Right lobe of liver (tissue), 6 donors: ENCODE measurements around the gene SHANK2. TPM values are rescaled to one million over a fixed set of nuclear protein-coding genes. Genes with fewer than 3 reads are reported as not detected.

Source experiments
- ATAC-seq, 4 donors: fragments of 200-7000 bp; cut with Tn5 transposase; one replicate each; pipeline ENCODE4 v1.9.1; 2020; ENCODE audit warnings: mild to moderate bottlenecking in 4 of 4, moderate library complexity in 4 of 4
- DNase-seq, 3 donors: peaks; one replicate each; pipeline ENCODE4 v3.0.0-alpha.2; 2020
- H3K27ac ChIP-seq, 3 donors: fragments of 200-600 bp; one replicate each; pipeline ENCODE4 v1.8.0; 2022
- H3K27me3 ChIP-seq, 2 donors: fragments of 200-600 bp; one replicate each; pipeline ENCODE4 v1.8.0; 2022
- H3K36me3 ChIP-seq, 4 donors: fragments of 200-600 bp; sonication (generic) in 1 of 4; one replicate each; pipeline versions ENCODE4 v1.5.1 to v1.8.0; 2017 to 2022; ENCODE audit warnings: control low read depth in 1 of 4
- H3K4me1 ChIP-seq, 4 donors: fragments of 200-600 bp; sonication (generic) in 1 of 4; one replicate each; pipeline versions ENCODE4 v1.5.1 to v1.8.0; 2017 to 2022; ENCODE audit warnings: control low read depth in 1 of 4
- H3K4me3 ChIP-seq, 3 donors: fragments of 200-600 bp; one replicate each; pipeline ENCODE4 v1.8.0; 2022
- H3K9me3 ChIP-seq, 4 donors: fragments of 200-600 bp; sonication (generic) in 1 of 4; one replicate each; pipeline versions ENCODE4 v1.5.1 to v1.8.0; 2017 to 2022; ENCODE audit warnings: control low read depth in 1 of 4
- CTCF ChIP-seq, 4 donors: fragments of 200-600 bp in 3 of 4; fragments of 450-650 bp in 1 of 4; IDR thresholded peaks; one replicate each; pipeline versions ENCODE4 v1.5.1 to v1.8.0; 2016 to 2022; ENCODE audit warnings: antibody characterized with exemption in 4 of 4, mild to moderate bottlenecking in 2 of 4
- POLR2A ChIP-seq: fragments of 450-650 bp; IDR thresholded peaks from one replicate; pipeline ENCODE4 v1.6.1; 2017; ENCODE audit warnings: antibody characterized with exemption, mild to moderate bottlenecking
- WGBS: methylation state at CpG from one replicate; pipeline ENCODE4 v1.1.6; 2018; ENCODE audit warnings: low coverage, low lambda C conversion rate; ENCODE audit not compliant: insufficient coverage; ENCODE audit errors: missing lambda C conversion rate; 5-methylcytosine and 5-hydroxymethylcytosine counted together
- intact Hi-C, 2 donors: fragments of 100-400 bp; cut with DNase I; formaldehyde crosslinking; loops; one replicate each; pipeline versions ENCODE4 v1.11.2 to v1.14.1; 2022
- total RNA-seq, 6 experiments: library from RNA; depleted of rRNA in 2 of 6; stranded (reverse); fragments of >200 nt in 2 of 6; fragmentation: NEBNext Ultra II Directional in 3 of 6; extraction: Animal tissue kit (Norgen Biotek cat#: 25700) in 3 of 6; gene quantifications; one replicate each; pipeline versions ENCODE4 v1.1.0 to v1.2.4, GENCODE V29; 2016 to 2023
- donor health status: DM: no; HTN: yes; CAD: no.
- donor health status: DM: no; HTN: no; CAD: no.
- donor health status: DM: no; HTN: no; CAD: no.
- donor health status: DM: no; HTN: yes; CAD: no.
- donor health status: DM: no; HTN: yes; CAD: no.

The SHANK2 gene
- total RNA-seq, 6 experiments from 2014 or later = 21.9 to 50.3 (median 30.9) TPM

GRCh38 chr11:71222318-71223080 is 29.9 kb downstream of the SHANK2 start:
- H3K9me3 ChIP-seq = no peaks in the 10 kb centered on the region
- no peak overlapping the region for H3K27ac ChIP-seq
- intact Hi-C loops = no loop called here
- no peak overlapping the region for H3K4me3 ChIP-seq
- peaks cover 0 to 4% (median 0%) of the 10 kb centered on the region in 4 donors for H3K4me1 ChIP-seq
- peak in 1 of 3 donors; percentile 40 for DNase-seq
- 95% methylated on average over 7 of the region's 22 CpGs for WGBS
- no peak for ATAC-seq
- peaks cover 0 to 14% (median 3%) of the 10 kb centered on the region in 4 donors for H3K36me3 ChIP-seq
- TF ChIP-seq POLR2A = no peak
- TF ChIP-seq CTCF (IDR thresholded peaks at IDR 0.05) = no peak
- H3K27me3 ChIP-seq = no peaks in the 10 kb centered on the region

- intact Hi-C loops = no loop called here
- Histone ChIP-seq H3K27me3 (no peaks in the 10 kb centered on the region), H3K27ac (no peak overlapping the region), H3K9me3 (no peaks in the 10 kb centered on the region), H3K36me3 (peaks cover 0 to 14% (median 3%) of the 10 kb centered on the region in 4 donors), H3K4me1 (peaks cover 0 to 5% (median 0%) of the 10 kb centered on the region in 4 donors), H3K4me3 (no peak overlapping the region)
- DNase-seq = peak in 1 of 3 donors; percentile 31
- WGBS = no CpG with 5 or more reads among the region's 10 CpGs
- TF ChIP-seq CTCF (IDR thresholded peaks at IDR 0.05) (no peak), POLR2A (no peak)
- ATAC-seq = no peak
Observed at GRCh38 chr11:71221821-71222220, 30.6 kb downstream of the SHANK2 start.

GRCh38 chr11:71221201-71221600 is 31.2 kb downstream of the SHANK2 start:
- Histone ChIP-seq H3K27ac (no peak overlapping the region), H3K4me1 (peaks cover 0 to 5% (median 0%) of the 10 kb centered on the region in 4 donors), H3K36me3 (peaks cover 0 to 14% (median 3%) of the 10 kb centered on the region in 4 donors), H3K27me3 (no peaks in the 10 kb centered on the region), H3K9me3 (no peaks in the 10 kb centered on the region), H3K4me3 (no peak overlapping the region)
- DNase-seq (peak in 1 of 3 donors; percentile 15), ATAC-seq (no peak)
- intact Hi-C loops = no loop called here
- 100% methylated on average over 1 of the region's 4 CpGs for WGBS
- TF ChIP-seq POLR2A = no peak
- TF ChIP-seq CTCF (IDR thresholded peaks at IDR 0.05) = no peak

GRCh38 chr11:71218789-71219499 is 33.4 kb downstream of the SHANK2 start:
- intact Hi-C loops = no loop called here
- Histone ChIP-seq H3K4me1 (peaks cover 0 to 6% (median 1%) of the 10 kb centered on the region in 4 donors), H3K9me3 (no peaks in the 10 kb centered on the region), H3K27me3 (no peaks in the 10 kb centered on the region), H3K36me3 (peaks cover 0 to 7% (median 3%) of the 10 kb centered on the region in 4 donors), H3K4me3 (no peak overlapping the region), H3K27ac (no peak overlapping the region)
- TF ChIP-seq CTCF (IDR thresholded peaks at IDR 0.05) (no peak), POLR2A (no peak)
- DNase-seq (peak in 1 of 3 donors; percentile 14), ATAC-seq (no peak)
- WGBS = 94% methylated on average over 6 of the region's 10 CpGs
